Gastrocnemius medialis (tissue), 4 donors: Measurements from ENCODE around the gene CHAF1A.

Experiments
- CTCF ChIP-seq, 5 experiments: fragments of 450-650 bp in 3 of 5; fragments of 200-600 bp in 2 of 5; sonication (generic) in 2 of 5; IDR thresholded peaks in 4 of 5; conservative IDR thresholded peaks in 1 of 5; 1 replicate in 4 of 5; 2 replicates in 1 of 5; pipeline ENCODE4 v1.5.1; 2016 to 2019; ENCODE audit warnings: antibody characterized with exemption in 5 of 5, mild to moderate bottlenecking in 3 of 5, moderate library complexity in 3 of 5
- POLR2A ChIP-seq, 2 donors: fragments of 450-650 bp; IDR thresholded peaks; one replicate each; pipeline ENCODE4 v1.6.1; 2017; ENCODE audit warnings: antibody characterized with exemption in 2 of 2, mild to moderate bottlenecking in 2 of 2, moderate library complexity in 2 of 2

GRCh38 chr19:4453232-4454179, 51.1 kb downstream of the CHAF1A start:
- TF ChIP-seq CTCF (IDR thresholded peaks at IDR 0.05 in 4 of 5, conservative IDR thresholded peaks at IDR 0.05 in 1 of 5) (no peak), POLR2A (IDR thresholded peaks at IDR 0.05) (no peak)
